Measurements from ENCODE around the gene GLT8D2.

GLT8D2 gene

GRCh38 chr12:104000807-104001434 lies 49.1 kb downstream of the GLT8D2 start:
- no peak for DNase-seq (ENCODE audit: low read depth)

DNA sequence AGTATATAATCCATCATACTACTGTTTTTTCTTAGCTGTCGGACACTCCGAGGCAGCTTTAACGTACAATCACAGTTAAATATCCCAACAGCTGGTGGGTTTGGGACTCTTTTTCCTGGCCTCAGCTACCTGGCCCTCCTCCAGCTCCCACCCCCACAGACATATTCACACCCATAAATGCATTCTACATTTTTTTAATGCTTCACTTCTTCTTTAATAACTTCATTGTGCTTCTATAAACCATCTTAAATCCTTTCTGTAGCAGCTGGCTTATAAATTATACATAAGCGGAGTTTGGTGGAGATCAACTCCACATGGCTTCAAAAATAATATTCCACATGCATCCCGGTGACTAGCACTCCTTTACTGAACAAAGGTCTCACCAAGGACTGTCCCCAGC lies 51.0 kb downstream of the GLT8D2 start:
- no peak for DNase-seq (ENCODE audit: low read depth)

DNA sequence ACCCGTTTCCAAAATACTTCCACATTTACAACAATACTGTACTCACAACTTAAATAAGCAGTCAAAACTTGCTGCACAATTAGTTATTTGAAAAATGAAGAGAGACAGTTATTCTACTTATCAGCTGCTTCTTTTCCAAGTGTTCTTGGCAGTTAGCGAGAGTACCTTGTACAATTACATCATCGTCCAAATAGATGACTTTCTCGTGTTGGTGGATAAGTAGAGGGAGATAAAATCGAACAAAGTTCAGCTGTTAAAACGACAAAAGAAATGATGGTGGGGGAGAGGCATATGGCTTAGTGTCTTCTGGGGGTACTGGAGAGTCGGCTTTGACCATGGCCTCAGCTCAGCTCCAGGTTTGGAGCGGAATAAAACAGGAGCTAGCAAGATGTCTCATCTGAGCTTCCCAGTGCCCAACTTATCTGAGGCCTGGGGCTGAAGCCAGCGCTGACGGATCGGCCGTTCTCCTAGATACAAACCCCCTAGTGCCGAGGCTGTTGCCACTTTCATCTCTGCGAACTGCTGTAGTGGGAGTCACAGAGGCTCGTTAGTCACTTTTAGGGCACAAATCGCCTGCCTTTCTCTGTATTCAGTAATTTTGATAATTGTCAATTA lies 52.6 kb downstream of the GLT8D2 start:
- DNase-seq (ENCODE audit: low read depth): no peak

DNA sequence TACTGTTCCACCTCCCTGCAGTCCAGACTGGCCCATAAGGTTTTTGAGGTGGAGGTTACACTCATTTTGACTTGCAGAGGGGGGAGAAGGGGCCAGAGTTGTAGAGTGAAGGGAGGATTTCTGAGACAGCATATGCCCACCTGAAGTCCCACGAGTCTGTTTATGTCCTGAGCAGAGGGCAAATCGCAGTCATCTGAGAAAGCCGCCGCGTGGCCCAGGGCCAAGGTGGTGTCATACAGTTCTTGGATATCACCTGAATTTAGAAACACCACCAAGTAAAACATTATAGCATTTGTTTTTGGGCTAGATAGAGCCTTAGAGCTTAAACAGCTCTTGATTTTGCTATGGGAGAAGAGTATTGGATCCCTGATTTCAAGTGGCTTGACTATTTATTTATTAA lies 53.4 kb downstream of the GLT8D2 start:
- DNase-seq (ENCODE audit: low read depth): no peak

DNA sequence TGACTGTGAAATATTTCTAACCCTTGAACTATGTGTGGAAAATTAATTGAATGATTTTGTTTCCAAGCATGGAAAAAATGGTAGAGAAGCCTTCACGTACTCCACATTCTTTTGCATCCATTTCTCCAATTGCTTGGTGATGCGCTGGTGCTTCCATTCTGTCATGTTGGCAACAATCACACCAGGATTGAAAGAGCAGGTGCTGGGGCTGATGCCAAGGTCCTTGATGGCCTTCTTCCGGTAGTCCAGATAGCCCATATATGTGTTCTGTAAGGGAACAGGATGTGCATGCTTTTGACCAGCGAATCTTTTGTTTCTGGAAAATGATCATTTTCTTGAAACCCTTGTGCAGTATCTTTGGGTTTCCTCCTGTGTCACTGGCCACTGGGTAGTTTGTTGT lies 55.8 kb downstream of the GLT8D2 start:
- DNase-seq (ENCODE audit: low read depth): no peak

- DNase-seq (ENCODE audit: low read depth): peak; percentile 57
These were observed 63.2 kb downstream of the GLT8D2 start for GRCh38 chr12:103986829-103987228.

DNA sequence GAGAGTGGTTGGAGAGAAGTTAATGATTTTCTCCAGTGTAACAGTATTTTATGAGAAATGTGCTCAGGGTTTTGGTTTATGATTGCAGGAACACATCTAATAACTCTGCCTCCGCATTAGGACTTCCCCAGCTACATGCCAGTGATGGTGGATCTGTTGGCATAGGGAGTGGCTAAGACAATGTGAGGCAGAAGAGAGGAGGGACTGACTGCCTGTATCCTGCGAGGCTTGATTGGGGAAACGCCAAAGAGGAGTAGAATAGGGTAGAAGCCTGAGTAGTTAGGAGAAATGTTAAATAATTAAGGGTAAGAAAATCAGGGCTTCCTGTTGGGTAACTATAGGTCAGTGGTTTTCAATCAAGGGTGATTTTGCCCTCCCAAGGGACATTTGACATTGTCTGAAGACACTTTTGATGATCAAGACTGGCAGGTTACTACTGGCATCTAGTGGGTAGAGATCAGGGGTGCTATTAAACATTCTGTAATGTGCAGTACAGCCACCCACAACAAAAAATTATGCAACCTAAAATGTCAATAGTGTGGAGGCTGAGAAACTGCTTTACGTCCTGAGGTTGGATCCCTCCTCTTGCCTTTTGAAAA lies 71.5 kb downstream of the GLT8D2 start:
- DNase-seq (ENCODE audit: low read depth): no peak

DNA sequence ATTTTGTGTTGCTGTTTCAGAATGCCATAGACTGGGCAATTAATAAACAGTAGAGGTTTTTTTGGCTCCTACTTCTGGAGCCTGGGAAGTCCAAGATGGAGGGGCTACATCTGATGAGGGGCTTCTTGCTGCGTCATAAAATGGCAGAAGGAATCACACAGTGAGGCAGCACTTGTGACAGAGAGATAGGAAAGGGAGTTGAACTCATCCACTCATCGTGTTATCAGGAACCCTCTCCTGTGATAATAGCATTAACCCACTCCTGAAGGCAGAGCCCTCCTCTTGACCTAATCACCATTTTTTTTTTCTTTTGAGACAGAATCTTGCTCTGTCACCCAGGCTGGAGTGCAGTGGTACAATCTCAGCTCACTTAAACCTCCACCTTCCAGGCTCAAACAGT lies 74.6 kb downstream of the GLT8D2 start:
- DNase-seq (ENCODE audit: low read depth): no peak

DNA sequence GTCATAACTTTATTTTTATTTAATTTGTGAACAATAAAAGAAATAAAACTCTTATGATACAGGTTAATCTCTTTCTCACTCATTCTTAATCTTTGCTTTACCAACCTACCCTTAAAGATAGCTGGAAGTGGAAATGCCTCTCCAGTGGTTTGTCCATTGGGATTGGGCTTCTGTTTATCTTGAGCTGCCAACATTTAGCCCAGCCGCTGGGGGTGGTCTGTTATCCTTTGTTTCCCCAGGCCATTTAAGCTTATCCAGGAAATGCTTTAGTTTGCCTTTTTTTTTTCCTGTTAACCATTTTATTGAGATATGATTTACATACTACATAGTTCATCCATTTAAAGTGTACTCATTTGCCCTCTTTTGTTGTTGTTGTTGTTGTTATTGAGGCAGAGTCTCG lies 76.1 kb downstream of the GLT8D2 start:
- DNase-seq (ENCODE audit: low read depth): no peak

- DNase-seq (ENCODE audit: low read depth): no peak
These were observed 80.6 kb downstream of the GLT8D2 start for GRCh38 chr12:103969391-103969790.

GRCh38 chr12:103966736-103967135 lies 83.3 kb downstream of the GLT8D2 start:
- DNase-seq (ENCODE audit: low read depth): no peak

- peak; percentile 98 for DNase-seq (ENCODE audit: low read depth)
These were observed 84.1 kb downstream of the GLT8D2 start, which contains the start of gene TDG for GRCh38 chr12:103965590-103966504. Gene TDG (plus strand): TSS chr12:103965872. CDS start chr12:103966038, 166 bp downstream.

- no peak for DNase-seq (ENCODE audit: low read depth)
These were observed 84.8 kb downstream of the GLT8D2 start for GRCh38 chr12:103965255-103965589.

DNA sequence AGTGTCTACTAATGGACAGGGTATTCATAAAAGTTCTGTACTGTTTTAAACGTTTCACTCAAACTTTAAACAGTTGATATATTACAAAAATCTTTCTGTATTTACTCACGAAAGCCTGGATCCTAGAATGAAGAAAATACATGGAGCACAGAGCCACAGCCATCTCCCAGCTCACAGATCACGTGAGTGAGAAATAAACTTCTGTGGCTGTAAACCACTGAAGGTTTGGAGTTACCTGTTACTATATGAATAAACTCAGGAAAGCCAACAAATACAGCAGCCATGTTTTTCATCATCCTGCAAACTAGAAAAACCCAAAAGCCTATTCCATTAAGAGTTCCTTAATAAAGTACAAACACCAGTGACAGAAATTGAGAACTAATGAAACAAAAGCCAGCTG lies 85.2 kb downstream of the GLT8D2 start:
- DNase-seq (ENCODE audit: low read depth): no peak

DNA sequence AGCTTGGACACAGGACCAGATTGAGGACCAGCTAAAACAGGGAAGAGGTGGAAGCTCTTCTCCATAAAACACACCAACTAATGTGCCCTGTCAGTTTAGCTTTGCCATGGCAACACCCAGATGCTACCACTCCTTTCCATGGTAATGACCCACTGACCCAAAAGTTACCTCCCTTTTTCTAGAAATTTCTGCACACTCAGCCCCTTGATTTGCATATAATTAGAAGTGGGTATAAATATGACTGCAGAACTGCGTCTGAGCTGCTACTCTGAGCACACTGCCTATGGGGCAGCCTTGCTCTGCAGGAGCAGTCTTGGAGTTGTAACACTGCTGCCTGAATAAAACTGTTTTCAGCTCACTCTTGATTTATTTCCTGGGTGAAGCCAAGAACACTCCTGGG lies 87.5 kb downstream of the GLT8D2 start:
- no peak for DNase-seq (ENCODE audit: low read depth)

- DNase-seq (ENCODE audit: low read depth): no peak
These were observed 89.3 kb downstream of the GLT8D2 start for GRCh38 chr12:103960616-103961227.

GRCh38 chr12:103958621-103959020 lies 91.4 kb downstream of the GLT8D2 start:
- DNase-seq (ENCODE audit: low read depth): no peak

GRCh38 chr12:103957865-103958388 lies 92.1 kb downstream of the GLT8D2 start:
- no peak for DNase-seq (ENCODE audit: low read depth)

DNA sequence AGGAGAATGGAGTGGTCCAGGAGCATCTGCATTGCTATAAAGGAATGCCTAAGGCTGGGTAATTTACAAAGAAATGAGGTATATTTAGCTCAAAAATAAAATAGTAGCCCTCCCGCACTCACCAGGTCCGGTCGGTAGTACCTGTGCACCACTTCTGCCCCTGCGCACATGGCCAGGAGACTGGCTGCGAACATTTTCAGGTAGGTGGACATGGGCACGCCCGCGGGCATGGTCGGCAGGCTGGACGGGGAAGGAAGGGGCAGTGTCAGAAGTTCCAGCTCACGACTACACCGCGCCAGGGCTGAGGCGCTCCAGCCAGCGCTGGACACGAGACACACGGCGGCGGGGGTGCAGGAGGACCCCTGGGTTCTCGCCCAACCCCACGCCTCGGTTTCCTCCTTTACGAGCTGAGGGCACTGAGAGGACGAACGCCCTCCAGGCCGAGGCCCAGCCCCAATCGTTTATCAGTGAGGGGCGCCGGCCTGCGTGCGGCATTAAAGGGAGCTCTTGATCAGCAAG lies 93.4 kb downstream of the GLT8D2 start:
- DNase-seq (ENCODE audit: low read depth): no peak

DNA sequence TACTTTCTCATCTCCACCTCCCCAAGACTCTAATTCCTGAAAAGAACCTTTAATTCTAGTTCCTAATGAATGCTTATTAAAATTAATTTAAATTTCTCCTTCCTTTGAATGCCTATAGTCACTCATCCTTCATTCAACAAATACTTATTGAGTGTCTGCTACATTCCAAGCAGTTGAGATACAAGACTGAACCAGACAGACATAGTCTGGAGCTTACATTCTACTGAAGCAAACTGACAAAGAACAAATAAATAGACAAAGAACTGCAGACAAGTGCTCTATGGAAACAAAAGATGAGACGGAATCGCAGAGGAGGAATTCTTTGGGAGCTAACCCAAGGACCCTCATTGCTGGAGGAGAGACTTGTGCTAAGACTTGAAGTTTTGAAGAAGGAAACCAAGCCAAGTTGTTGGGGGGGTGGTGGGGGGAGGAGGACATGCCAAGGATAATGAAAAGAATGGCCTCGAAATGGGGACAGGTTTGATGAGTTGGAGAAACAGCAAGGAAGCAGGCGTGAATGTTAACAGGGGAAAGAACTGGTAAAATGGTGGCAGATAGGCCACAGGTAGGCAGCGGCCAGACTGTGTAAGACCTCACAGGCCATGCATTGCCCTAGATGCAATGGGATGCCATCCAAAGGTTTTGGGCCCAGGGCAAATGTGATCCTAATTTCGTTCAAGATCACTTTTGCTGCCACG lies 94.0 kb downstream of the GLT8D2 start:
- no peak for DNase-seq (ENCODE audit: low read depth)

DNA sequence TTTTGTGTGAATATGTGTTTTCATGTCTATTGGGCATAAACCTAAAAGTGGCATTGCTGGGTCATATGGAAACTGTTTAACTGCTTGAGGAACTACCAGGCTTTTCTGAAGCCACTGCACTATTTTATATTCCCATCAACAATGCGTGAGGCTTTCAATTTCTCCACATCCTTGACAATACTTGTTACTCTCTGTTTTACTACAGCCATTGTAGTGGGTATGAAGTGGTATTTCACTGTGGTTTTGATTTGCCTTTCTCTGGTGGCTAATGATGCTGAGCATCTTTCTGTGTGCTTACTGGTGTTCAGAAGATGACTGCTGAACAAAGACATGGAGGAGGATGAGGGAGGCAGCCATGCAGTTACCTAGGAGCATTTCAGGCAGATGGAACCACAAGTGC lies 97.5 kb downstream of the GLT8D2 start:
- DNase-seq (ENCODE audit: low read depth): no peak

Measured in stromal cell of bone marrow (primary cell).